ENCODE measurements around the gene RHOB.

RHOB gene

DNA sequence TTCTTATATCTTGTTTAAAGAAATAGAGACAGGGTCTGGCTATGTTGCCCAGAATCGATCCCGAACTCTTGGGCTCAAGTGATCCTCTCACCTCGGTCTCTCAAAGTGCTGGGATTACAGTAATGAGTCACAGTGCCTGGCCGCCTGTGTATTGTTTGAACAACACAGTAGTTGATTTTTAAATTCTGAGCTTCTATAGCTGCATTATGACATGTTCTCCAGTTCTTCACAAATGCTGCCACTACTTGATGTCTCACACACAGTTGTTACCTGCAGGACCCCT lies 7.7 kb upstream of the RHOB start:
- Histone ChIP-seq H3K4me1 (ENCODE audit: control insufficient read depth in 1 of 2, insufficient read depth in 2 of 2, low read length in 2 of 2) (peaks cover 2 to 4% of the 10 kb centered on the region in 2 experiments), H2AK5ac (ENCODE audit: low read length) (no peak overlapping the region), H2AFZ (ENCODE audit: insufficient read depth, low read length, poor library complexity) (no peak overlapping the region), H3K36me3 (ENCODE audit: control insufficient read depth in 1 of 2, insufficient read depth in 2 of 2, low read length in 2 of 2) (no peaks in the 10 kb centered on the region), H3K23ac (ENCODE audit: low read length) (no peak overlapping the region), H4K8ac (ENCODE audit: low read depth, low read length) (no peak overlapping the region), H3K9me3 (ENCODE audit: insufficient read depth, low read depth, low read length) (no peaks in the 10 kb centered on the region), H3K9ac (ENCODE audit: low read length) (no peak overlapping the region), H3K79me2 (ENCODE audit: control insufficient read depth, insufficient read depth, low read length, poor library complexity) (no peaks in the 10 kb centered on the region), H3K79me1 (ENCODE audit: low read length) (no peaks in the 10 kb centered on the region), H2BK5ac (ENCODE audit: low read depth, low read length, poor library complexity) (no peak overlapping the region), H3K14ac (ENCODE audit: low read length) (no peak overlapping the region), H3K4me3 (ENCODE audit: low read depth, low read length) (no peak overlapping the region), H3K18ac (ENCODE audit: low read length) (no peak overlapping the region), H3K4me2 (ENCODE audit: low read length) (no peak overlapping the region), H4K91ac (ENCODE audit: low read depth, low read length) (no peak overlapping the region), H4K12ac (ENCODE audit: low read depth, low read length) (no peak overlapping the region), H2BK12ac (ENCODE audit: low read length) (no peak overlapping the region), H3K27ac (ENCODE audit: low read depth, low read length) (no peak overlapping the region), H3K4ac (ENCODE audit: low read depth, low read length) (no peak overlapping the region), H2BK120ac (ENCODE audit: insufficient read depth, low read length, poor library complexity) (no peak overlapping the region), H3K27me3 (ENCODE audit: insufficient read depth, low read length) (no peaks in the 10 kb centered on the region)
- no CpG with 5 or more reads among the region's 4 CpGs for WGBS (ENCODE audit: extremely low coverage, insufficient coverage, insufficient read length)
- no peak for DNase-seq

DNA sequence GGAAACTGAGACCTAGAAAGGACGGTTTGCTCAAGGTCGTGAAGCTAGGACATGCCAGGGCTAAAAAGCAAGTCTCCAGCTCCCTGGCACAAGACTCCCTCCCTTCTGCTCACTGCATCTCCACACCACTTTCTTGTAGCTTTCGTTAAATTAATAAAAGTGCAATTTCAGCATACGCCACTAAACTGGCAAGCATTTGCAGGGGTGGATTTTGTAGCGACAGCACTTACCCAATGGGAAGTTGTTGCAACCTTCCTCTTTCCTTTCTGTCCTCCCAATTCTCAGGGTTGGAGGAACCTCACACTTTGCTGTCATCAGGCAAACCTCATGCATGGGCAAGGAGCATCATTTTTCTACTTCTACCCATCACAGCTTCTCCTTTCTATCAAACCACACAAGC lies 7.4 kb upstream of the RHOB start:
- Histone ChIP-seq H3K9ac (ENCODE audit: low read length) (no peak overlapping the region), H3K27ac (ENCODE audit: low read depth, low read length) (no peak overlapping the region), H3K79me2 (ENCODE audit: control insufficient read depth, insufficient read depth, low read length, poor library complexity) (no peaks in the 10 kb centered on the region), H3K14ac (ENCODE audit: low read length) (no peak overlapping the region), H3K36me3 (ENCODE audit: control insufficient read depth in 1 of 2, insufficient read depth in 2 of 2, low read length in 2 of 2) (no peaks in the 10 kb centered on the region), H3K18ac (ENCODE audit: low read length) (no peak overlapping the region), H3K79me1 (ENCODE audit: low read length) (peaks cover under 1% of the 10 kb centered on the region), H3K4ac (ENCODE audit: low read depth, low read length) (no peak overlapping the region), H4K8ac (ENCODE audit: low read depth, low read length) (no peak overlapping the region), H4K91ac (ENCODE audit: low read depth, low read length) (no peak overlapping the region), H2BK5ac (ENCODE audit: low read depth, low read length, poor library complexity) (no peak overlapping the region), H3K9me3 (ENCODE audit: insufficient read depth, low read depth, low read length) (no peaks in the 10 kb centered on the region), H3K27me3 (ENCODE audit: insufficient read depth, low read length) (no peaks in the 10 kb centered on the region), H4K12ac (ENCODE audit: low read depth, low read length) (no peak overlapping the region), H2BK120ac (ENCODE audit: insufficient read depth, low read length, poor library complexity) (no peak overlapping the region), H2AK5ac (ENCODE audit: low read length) (no peak overlapping the region), H3K4me1 (ENCODE audit: control insufficient read depth in 1 of 2, insufficient read depth in 2 of 2, low read length in 2 of 2) (peaks cover 3 to 4% of the 10 kb centered on the region in 2 experiments), H3K4me2 (ENCODE audit: low read length) (no peak overlapping the region), H2AFZ (ENCODE audit: insufficient read depth, low read length, poor library complexity) (no peak overlapping the region), H3K23ac (ENCODE audit: low read length) (no peak overlapping the region), H2BK12ac (ENCODE audit: low read length) (no peak overlapping the region), H3K4me3 (ENCODE audit: low read depth, low read length) (no peak overlapping the region)
- no CpG with 5 or more reads among the region's 5 CpGs for WGBS (ENCODE audit: extremely low coverage, insufficient coverage, insufficient read length)
- peak in 1 of 2 donors; percentile 36 for DNase-seq

DNA sequence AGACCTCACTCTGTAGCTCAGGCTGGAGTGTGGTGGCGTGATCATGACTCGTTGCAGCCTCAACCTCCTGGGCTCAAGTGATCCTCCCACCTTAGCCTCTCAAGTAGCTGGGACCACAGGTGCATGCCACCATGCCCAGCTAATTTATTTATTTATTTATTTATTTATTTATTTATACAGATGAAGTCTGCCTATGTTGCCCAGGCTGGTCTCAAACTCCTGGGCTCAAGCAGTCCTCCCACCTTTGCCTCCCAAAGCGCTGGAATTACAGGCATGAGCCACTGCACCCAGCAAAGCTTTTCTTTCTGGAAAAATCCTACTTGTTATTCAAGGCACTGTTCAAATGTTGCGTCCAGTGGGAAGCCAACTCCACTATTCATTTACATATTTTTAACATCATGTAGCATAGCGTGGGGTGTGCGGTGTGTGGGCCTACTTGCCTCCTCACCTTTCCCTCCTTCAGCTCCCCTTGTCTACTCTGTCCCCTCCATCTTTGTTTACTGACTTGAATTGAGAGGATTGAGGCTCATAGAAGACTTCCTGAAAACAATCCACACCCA lies 6.8 kb upstream of the RHOB start:
- H3K79me2 ChIP-seq (ENCODE audit: control insufficient read depth, insufficient read depth, low read length, poor library complexity) = no peaks in the 10 kb centered on the region
- no CpG with 5 or more reads among the region's 6 CpGs for WGBS (ENCODE audit: extremely low coverage, insufficient coverage, insufficient read length)
- DNase-seq = no peak
- H2AFZ ChIP-seq (ENCODE audit: insufficient read depth, low read length, poor library complexity) = no peak overlapping the region
- H2BK120ac ChIP-seq (ENCODE audit: insufficient read depth, low read length, poor library complexity) = no peak overlapping the region
- peaks cover 6% of the 10 kb centered on the region for H3K79me1 ChIP-seq (ENCODE audit: low read length)
- no peak overlapping the region for H3K18ac ChIP-seq (ENCODE audit: low read length)
- no peak overlapping the region for H3K4ac ChIP-seq (ENCODE audit: low read depth, low read length)
- H2BK12ac ChIP-seq (ENCODE audit: low read length) = no peak overlapping the region
- H3K4me1 ChIP-seq (ENCODE audit: control insufficient read depth in 1 of 2, insufficient read depth in 2 of 2, low read length in 2 of 2) = peaks cover 7 to 9% of the 10 kb centered on the region in 2 experiments
- no peak overlapping the region for H2BK5ac ChIP-seq (ENCODE audit: low read depth, low read length, poor library complexity)
- H3K36me3 ChIP-seq (ENCODE audit: control insufficient read depth in 1 of 2, insufficient read depth in 2 of 2, low read length in 2 of 2) = no peaks in the 10 kb centered on the region
- H3K23ac ChIP-seq (ENCODE audit: low read length) = no peak overlapping the region
- H4K12ac ChIP-seq (ENCODE audit: low read depth, low read length) = no peak overlapping the region
- H3K9me3 ChIP-seq (ENCODE audit: insufficient read depth, low read depth, low read length) = no peaks in the 10 kb centered on the region
- no peak overlapping the region for H4K8ac ChIP-seq (ENCODE audit: low read depth, low read length)
- H4K91ac ChIP-seq (ENCODE audit: low read depth, low read length) = no peak overlapping the region
- no peak overlapping the region for H3K4me2 ChIP-seq (ENCODE audit: low read length)
- H3K4me3 ChIP-seq (ENCODE audit: low read depth, low read length) = no peak overlapping the region
- H2AK5ac ChIP-seq (ENCODE audit: low read length) = no peak overlapping the region
- H3K27ac ChIP-seq (ENCODE audit: low read depth, low read length) = no peak overlapping the region
- no peak overlapping the region for H3K9ac ChIP-seq (ENCODE audit: low read length)
- H3K14ac ChIP-seq (ENCODE audit: low read length) = no peak overlapping the region
- H3K27me3 ChIP-seq (ENCODE audit: insufficient read depth, low read length) = no peaks in the 10 kb centered on the region

GRCh38 chr2:20443276-20443920 lies 3.5 kb upstream of the RHOB start:
- Histone ChIP-seq H3K9ac (ENCODE audit: low read length) (no peak overlapping the region), H3K27ac (ENCODE audit: low read depth, low read length) (peak overlapping the region; percentile 8), H3K27me3 (ENCODE audit: insufficient read depth, low read length) (no peaks in the 10 kb centered on the region), H3K14ac (ENCODE audit: low read length) (no peak overlapping the region), H4K8ac (ENCODE audit: low read depth, low read length) (no peak overlapping the region), H3K18ac (ENCODE audit: low read length) (no peak overlapping the region), H2BK120ac (ENCODE audit: insufficient read depth, low read length, poor library complexity) (no peak overlapping the region), H4K12ac (ENCODE audit: low read depth, low read length) (no peak overlapping the region), H3K23ac (ENCODE audit: low read length) (no peak overlapping the region), H2AK5ac (ENCODE audit: low read length) (no peak overlapping the region), H3K79me2 (ENCODE audit: control insufficient read depth, insufficient read depth, low read length, poor library complexity) (peaks cover 21% of the 10 kb centered on the region), H3K4ac (ENCODE audit: low read depth, low read length) (no peak overlapping the region), H3K4me1 (ENCODE audit: control insufficient read depth in 1 of 2, insufficient read depth in 2 of 2, low read length in 2 of 2) (peaks cover 14 to 16% of the 10 kb centered on the region in 2 experiments), H2BK12ac (ENCODE audit: low read length) (no peak overlapping the region), H2BK5ac (ENCODE audit: low read depth, low read length, poor library complexity) (peak overlapping the region; percentile 46), H2AFZ (ENCODE audit: insufficient read depth, low read length, poor library complexity) (no peak overlapping the region), H3K4me3 (ENCODE audit: low read depth, low read length) (no peak overlapping the region), H4K91ac (ENCODE audit: low read depth, low read length) (peak overlapping the region; percentile 53), H3K4me2 (ENCODE audit: low read length) (no peak overlapping the region), H3K36me3 (ENCODE audit: control insufficient read depth in 1 of 2, insufficient read depth in 2 of 2, low read length in 2 of 2) (peaks cover 11 to 12% of the 10 kb centered on the region in 2 experiments), H3K9me3 (ENCODE audit: insufficient read depth, low read depth, low read length) (peaks cover 6% of the 10 kb centered on the region), H3K79me1 (ENCODE audit: low read length) (peaks cover 25% of the 10 kb centered on the region)
- no CpG with 5 or more reads among the region's 6 CpGs for WGBS (ENCODE audit: extremely low coverage, insufficient coverage, insufficient read length)
- DNase-seq = peak in 1 of 2 donors; percentile 72

Measured in trophoblast cell (in vitro differentiated cells and primary cell).